HFFc6 (cell line): ENCODE data around the gene H3-3A. TPM values are rescaled to one million over a fixed set of nuclear protein-coding genes. Genes with fewer than 3 reads are reported as not detected.

Experiments used
- DNase-seq: peaks from one replicate; pipeline ENCODE4 v3.0.0-alpha.2; 2018
- H3K27ac Mint-ChIP-seq: 2 replicates; pipeline ENCODE4 v1.8.0; 2020; ENCODE audit warnings: mild to moderate bottlenecking, mixed read lengths
- H3K27me3 Mint-ChIP-seq: 2 replicates; pipeline ENCODE4 v1.8.0; 2021; ENCODE audit warnings: mild to moderate bottlenecking, moderate library complexity, mixed read lengths; ENCODE audit not compliant: insufficient read depth
- H3K36me3 Mint-ChIP-seq: 2 replicates; pipeline ENCODE4 v1.8.0; 2021; ENCODE audit warnings: low read depth, mixed read lengths
- H3K4me1 Mint-ChIP-seq: 2 replicates; pipeline ENCODE4 v1.8.0; 2020; ENCODE audit warnings: low read depth, mixed read lengths
- H3K4me3 Mint-ChIP-seq: 2 replicates; pipeline ENCODE4 v1.8.0; 2020; ENCODE audit warnings: mild to moderate bottlenecking, moderate library complexity, mixed read lengths
- H3K9me3 Mint-ChIP-seq: 2 replicates; pipeline ENCODE4 v1.8.0; 2020; ENCODE audit warnings: mild to moderate bottlenecking, mixed read lengths
- long read RNA-seq: library from polyadenylated mRNA; unstranded; transcript quantifications from one replicate; pipeline ENCODE4 v2.0.0, GENCODE V29; 2019
- total RNA-seq, 6 experiments: library from RNA; stranded (reverse); fragmentation: NEBNext Ultra II Directional; extraction: Animal tissue kit (Norgen Biotek cat#: 25700); gene quantifications; 2 replicates in 1 of 6; 3 replicates in 5 of 6; pipeline ENCODE4 v1.2.3, GENCODE V29; 2021
- TF ChIP-seq, protein P1 (sequence below): fragments of 200-600 bp; sonication (generic); IDR thresholded peaks from 2 replicates; pipeline ENCODE4 v1.5.0; 2021; ENCODE audit warnings: antibody characterized with exemption, mild to moderate bottlenecking

The H3-3A gene
- 100 to 1,000 TPM; 307 to 338 (median 326) TPM for total RNA-seq
- long read RNA-seq, transcript H3F3A-203 (4 exons, 1,088 nt), result major isoform, 338 of 357 reads
- long read RNA-seq, partial matches to known transcripts, result 8 of 357 reads
- long read RNA-seq, other reads (novel, unspliced or antisense), result 7 of 357 reads

DNA sequence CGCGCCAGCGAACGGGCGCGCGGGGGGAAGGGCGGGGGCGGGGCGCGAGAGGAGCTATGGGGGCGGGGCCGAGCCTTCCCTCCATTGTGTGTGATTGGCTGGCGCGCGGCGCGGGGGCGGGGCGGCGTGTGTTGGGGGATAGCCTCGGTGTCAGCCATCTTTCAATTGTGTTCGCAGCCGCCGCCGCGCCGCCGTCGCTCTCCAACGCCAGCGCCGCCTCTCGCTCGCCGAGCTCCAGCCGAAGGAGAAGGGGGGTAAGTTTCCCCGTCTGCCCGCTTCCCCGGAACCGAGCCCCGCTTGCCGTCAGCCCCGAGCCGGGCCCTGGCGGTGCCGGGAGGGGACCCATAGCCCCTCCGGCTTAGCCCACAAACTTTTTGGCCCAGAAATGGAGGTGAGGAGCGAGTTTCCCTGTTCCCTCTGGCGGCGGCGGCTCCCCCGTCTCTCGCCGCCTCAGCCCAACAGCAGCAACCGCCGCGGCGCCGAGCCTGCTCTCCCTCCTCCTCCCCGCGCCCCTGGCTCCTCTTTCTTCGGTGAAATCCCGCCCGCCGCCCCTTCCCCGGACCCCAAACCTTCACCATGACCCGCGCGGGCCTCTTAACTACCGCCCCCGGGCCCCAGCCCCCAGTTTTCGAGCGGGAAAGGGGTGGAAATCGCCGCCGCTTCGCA is at the start of gene H3-3A:
H3-3A (plus strand) TSS at position 159 of the 666 bp plus-strand sequence. CDS start 1,636 bp downstream, outside the sequence.
- Mint-ChIP-seq H3K4me3 (peak within 1 kb of the TSS; percentile 98), H3K27ac (peak within 1 kb of the TSS; percentile 98), H3K27me3 (peaks cover 2% of the 10 kb centered on the region), H3K9me3 (no peaks in the 10 kb centered on the region), H3K36me3 (peaks cover 26% of the 10 kb centered on the region), H3K4me1 (peaks cover 38% of the 10 kb centered on the region)
- peak; percentile 95 for DNase-seq
- TF ChIP-seq, protein P1, sequence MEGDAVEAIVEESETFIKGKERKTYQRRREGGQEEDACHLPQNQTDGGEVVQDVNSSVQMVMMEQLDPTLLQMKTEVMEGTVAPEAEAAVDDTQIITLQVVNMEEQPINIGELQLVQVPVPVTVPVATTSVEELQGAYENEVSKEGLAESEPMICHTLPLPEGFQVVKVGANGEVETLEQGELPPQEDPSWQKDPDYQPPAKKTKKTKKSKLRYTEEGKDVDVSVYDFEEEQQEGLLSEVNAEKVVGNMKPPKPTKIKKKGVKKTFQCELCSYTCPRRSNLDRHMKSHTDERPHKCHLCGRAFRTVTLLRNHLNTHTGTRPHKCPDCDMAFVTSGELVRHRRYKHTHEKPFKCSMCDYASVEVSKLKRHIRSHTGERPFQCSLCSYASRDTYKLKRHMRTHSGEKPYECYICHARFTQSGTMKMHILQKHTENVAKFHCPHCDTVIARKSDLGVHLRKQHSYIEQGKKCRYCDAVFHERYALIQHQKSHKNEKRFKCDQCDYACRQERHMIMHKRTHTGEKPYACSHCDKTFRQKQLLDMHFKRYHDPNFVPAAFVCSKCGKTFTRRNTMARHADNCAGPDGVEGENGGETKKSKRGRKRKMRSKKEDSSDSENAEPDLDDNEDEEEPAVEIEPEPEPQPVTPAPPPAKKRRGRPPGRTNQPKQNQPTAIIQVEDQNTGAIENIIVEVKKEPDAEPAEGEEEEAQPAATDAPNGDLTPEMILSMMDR, result no peak; the same call in 1 of the 2 replicates

DNA sequence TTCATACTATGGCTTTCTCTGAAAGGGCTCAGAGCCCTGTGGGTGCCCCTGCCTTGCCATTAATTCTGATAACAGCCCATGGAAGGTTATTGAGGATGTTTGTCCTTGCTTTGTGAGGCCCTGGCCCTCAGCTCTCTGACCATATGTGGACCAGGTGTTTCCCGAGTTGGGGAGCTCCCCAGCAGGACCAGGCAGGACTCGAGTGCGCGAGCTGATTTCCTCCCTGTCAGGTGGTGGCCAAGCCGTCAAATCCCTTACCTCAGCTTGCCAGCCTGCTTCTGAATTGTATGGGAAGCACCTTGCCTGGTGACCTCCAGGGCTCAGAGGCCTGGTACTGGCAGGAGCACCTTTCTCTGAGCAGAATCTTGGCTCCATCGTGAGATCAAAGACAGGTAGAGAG is 45.4 kb upstream of the H3-3A start:
- no peak overlapping the region for H3K4me3 Mint-ChIP-seq
- no peak overlapping the region for H3K27ac Mint-ChIP-seq
- no peak for DNase-seq
- H3K27me3 Mint-ChIP-seq, result peaks cover 41% of the 10 kb centered on the region
- H3K4me1 Mint-ChIP-seq, result no peaks in the 10 kb centered on the region
- TF ChIP-seq, protein P1, result no peak
- no peaks in the 10 kb centered on the region for H3K9me3 Mint-ChIP-seq
- no peaks in the 10 kb centered on the region for H3K36me3 Mint-ChIP-seq

DNA sequence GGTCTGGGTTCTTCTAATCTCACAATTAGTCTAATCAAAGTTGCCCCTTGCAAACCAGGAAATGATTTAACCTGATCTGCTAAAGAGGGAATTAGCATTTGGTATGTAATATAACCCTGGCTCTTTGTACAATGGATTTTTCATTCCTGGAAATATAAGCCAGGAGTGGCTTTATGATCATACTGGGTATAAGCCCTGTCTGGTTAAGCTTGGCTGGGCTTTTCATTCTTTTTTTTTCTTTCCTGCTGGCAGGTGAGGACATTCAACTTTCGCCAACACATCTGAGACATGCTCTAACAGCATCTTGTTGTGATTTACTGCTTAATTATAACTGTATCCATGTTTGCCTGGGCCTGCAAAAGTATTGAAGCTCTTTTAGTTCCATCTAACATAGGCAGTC is 42.9 kb upstream of the H3-3A start:
- TF ChIP-seq, protein P1, result no peak
- no peaks in the 10 kb centered on the region for H3K4me1 Mint-ChIP-seq
- DNase-seq, result no peak
- no peaks in the 10 kb centered on the region for H3K36me3 Mint-ChIP-seq
- no peak overlapping the region for H3K4me3 Mint-ChIP-seq
- no peaks in the 10 kb centered on the region for H3K9me3 Mint-ChIP-seq
- H3K27ac Mint-ChIP-seq, result no peak overlapping the region
- H3K27me3 Mint-ChIP-seq, result peaks cover 29% of the 10 kb centered on the region

DNA sequence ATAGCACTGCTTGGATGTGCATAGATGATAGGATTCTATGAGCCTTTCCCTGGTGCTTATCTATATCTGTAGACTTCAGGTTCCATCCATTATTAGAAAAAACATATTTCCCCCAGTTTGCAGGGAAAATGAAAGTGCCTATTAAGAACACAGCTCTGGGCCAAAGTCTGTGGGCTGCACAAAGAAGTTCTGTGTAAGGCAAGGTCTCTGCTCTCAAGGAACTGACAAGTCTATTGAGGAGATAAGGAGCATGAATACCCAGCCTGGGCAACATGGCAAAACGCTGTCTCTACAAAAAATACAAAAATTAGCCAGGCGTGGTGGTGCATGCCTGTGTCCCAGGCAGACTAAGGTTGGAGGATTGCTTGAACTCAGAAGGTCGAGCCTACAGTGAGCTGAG is 41.1 kb upstream of the H3-3A start:
- H3K9me3 Mint-ChIP-seq, result no peaks in the 10 kb centered on the region
- no peaks in the 10 kb centered on the region for H3K4me1 Mint-ChIP-seq
- no peak for DNase-seq
- H3K27me3 Mint-ChIP-seq, result peaks cover 19% of the 10 kb centered on the region
- no peaks in the 10 kb centered on the region for H3K36me3 Mint-ChIP-seq
- TF ChIP-seq, protein P1, result no peak
- no peak overlapping the region for H3K4me3 Mint-ChIP-seq
- H3K27ac Mint-ChIP-seq, result no peak overlapping the region

DNA sequence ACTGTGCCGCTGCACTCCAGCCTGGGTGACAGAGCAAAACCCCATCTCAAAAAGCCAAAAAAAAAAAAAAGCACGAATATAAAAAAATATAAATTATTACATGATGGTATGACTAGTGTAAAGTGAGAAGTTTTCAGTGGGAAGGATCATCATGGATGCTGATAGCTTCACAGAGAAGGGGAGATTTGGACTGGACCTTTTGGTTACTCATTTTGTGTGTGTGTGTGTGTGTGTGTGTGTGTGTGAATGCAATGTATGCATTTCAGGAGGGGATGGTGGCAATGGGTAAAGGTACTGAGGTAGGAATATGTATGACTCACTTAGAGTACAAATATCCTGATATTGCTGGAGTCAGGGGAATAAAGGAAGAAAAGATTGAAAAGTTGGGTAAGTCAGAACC is 40.7 kb upstream of the H3-3A start:
- Mint-ChIP-seq H3K4me1 (no peaks in the 10 kb centered on the region), H3K36me3 (no peaks in the 10 kb centered on the region), H3K27ac (no peak overlapping the region), H3K27me3 (peaks cover 15% of the 10 kb centered on the region), H3K9me3 (no peaks in the 10 kb centered on the region), H3K4me3 (no peak overlapping the region)
- no peak for DNase-seq
- TF ChIP-seq, protein P1, result no peak
